H1 (cell line): ENCODE results near the gene IRF2BP1. TPM values are rescaled to one million over a fixed set of nuclear protein-coding genes. Genes with fewer than 3 reads are reported as not detected.

Experiments
- CTCF ChIA-PET: fragments of 300-600 bp; sonication (Branson Sonifier 250); formaldehyde crosslinking; loops from one replicate; lab custom pipeline; 2021; ENCODE audit not compliant: partially characterized antibody; lab: Charles Lee
- POLR2A ChIA-PET: fragments of 300-600 bp; sonication (Branson Sonifier 250); formaldehyde crosslinking; loops from one replicate; lab custom pipeline; 2021; ENCODE audit warnings: inconsistent platforms; ENCODE audit not compliant: partially characterized antibody; lab: Charles Lee
- DNase-seq, 2 experiments: peaks; one replicate each; pipeline versions ENCODE4 v3.0.0 to v3.0.0-alpha.2; 2010 to 2022; ENCODE audit warnings: low spot score in 2 of 2, low read depth in 1 of 2, mixed read lengths in 1 of 2
- FAIRE-seq: peaks from 2 replicates; lab custom pipeline; 2011; peaks lifted over from hg19 to GRCh38; lab: Jason Lieb, UNC
- H2AFZ ChIP-seq: 2 replicates; pipeline ENCODE4 v1.8.1; 2012; ENCODE audit warnings: low read length, inconsistent platforms
- H2AK5ac ChIP-seq: 2 replicates; pipeline ENCODE4 v1.6.1; 2013; ENCODE audit warnings: low read depth, low read length
- H2BK120ac ChIP-seq: replicated peaks from 2 replicates; pipeline ENCODE3; 2013; ENCODE audit warnings: low read depth, low read length, inconsistent platforms
- H2BK12ac ChIP-seq: 2 replicates; pipeline ENCODE4 v1.6.1; 2013; ENCODE audit warnings: low read depth, low read length
- H2BK15ac ChIP-seq: 2 replicates; pipeline ENCODE4 v1.6.1; 2013; ENCODE audit warnings: low read length
- H2BK20ac ChIP-seq: 2 replicates; pipeline ENCODE4 v1.6.1; 2013; ENCODE audit warnings: low read length
- H2BK5ac ChIP-seq: 2 replicates; pipeline ENCODE4 v1.6.1; 2013; ENCODE audit warnings: low read depth, low read length
- H3K14ac ChIP-seq: 2 replicates; pipeline ENCODE4 v1.6.1; 2013; ENCODE audit warnings: inconsistent platforms; ENCODE audit not compliant: insufficient read length
- H3K18ac ChIP-seq: 2 replicates; pipeline ENCODE4 v1.6.1; 2013; ENCODE audit warnings: low read length; ENCODE audit errors: extremely low read depth
- H3K23ac ChIP-seq: 2 replicates; pipeline ENCODE4 v1.6.1; 2013; ENCODE audit warnings: inconsistent platforms; ENCODE audit not compliant: insufficient read length
- H3K23me2 ChIP-seq: 2 replicates; pipeline ENCODE4 v1.6.1; 2013; ENCODE audit warnings: low read depth, low read length
- H3K27ac ChIP-seq: 2 replicates; pipeline ENCODE4 v1.6.1; 2011; ENCODE audit warnings: low read depth, low read length, inconsistent platforms
- H3K27me3 ChIP-seq, 4 experiments: replicated peaks in 1 of 4; 1 replicate in 1 of 4; 2 replicates in 3 of 4; pipeline versions ENCODE4 v1.6.1 to v1.8.1; 2011 to 2013; ENCODE audit warnings: low read length in 3 of 4, mild to moderate bottlenecking in 3 of 4, inconsistent platforms in 2 of 4, mixed read lengths in 2 of 4, moderate library complexity in 1 of 4; ENCODE audit not compliant: control insufficient read depth in 3 of 4, insufficient read depth in 3 of 4; ENCODE audit errors: extremely low read depth in 1 of 4
- H3K36me3 ChIP-seq, 4 experiments: 2 replicates each; pipeline versions ENCODE4 v1.6.1 to v1.8.1; 2011 to 2013; ENCODE audit warnings: mild to moderate bottlenecking in 4 of 4, low read length in 3 of 4, moderate library complexity in 2 of 4, control low read depth in 1 of 4, inconsistent platforms in 1 of 4; ENCODE audit not compliant: insufficient read depth in 4 of 4, control insufficient read depth in 2 of 4
- H3K4ac ChIP-seq: replicated peaks from 2 replicates; pipeline ENCODE3; 2013; ENCODE audit warnings: low read length, low read depth, mixed read lengths, inconsistent platforms; ENCODE audit not compliant: insufficient read length
- H3K4me1 ChIP-seq, 4 experiments: replicated peaks in 1 of 4; 1 replicate in 1 of 4; 2 replicates in 3 of 4; pipeline versions ENCODE4 v1.6.1 to v1.8.1; 2011 to 2013; ENCODE audit warnings: low read length in 3 of 4, inconsistent platforms in 2 of 4, mixed read lengths in 1 of 4; ENCODE audit not compliant: insufficient read depth in 4 of 4, control insufficient read depth in 3 of 4
- H3K4me2 ChIP-seq, 2 experiments: 2 replicates each; pipeline versions ENCODE4 v1.6.1 to v1.8.1; 2011 to 2013; ENCODE audit warnings: low read depth in 2 of 2, low read length in 2 of 2, control low read depth in 1 of 2, inconsistent platforms in 1 of 2, mild to moderate bottlenecking in 1 of 2; ENCODE audit not compliant: insufficient read depth in 1 of 2
- H3K4me3 ChIP-seq, 4 experiments: fragments of 200-600, 300-600 bp in 1 of 4; sonication (generic), shearing (Covaris generic), sonication (Bioruptor Twin) in 1 of 4; 2 replicates each; pipeline versions ENCODE4 v1.5.1 to v1.8.1; 2011 to 2016; ENCODE audit warnings: low read length in 4 of 4, low read depth in 3 of 4, control low read depth in 2 of 4, inconsistent platforms in 2 of 4, mild to moderate bottlenecking in 2 of 4, mixed read lengths in 1 of 4, moderate library complexity in 1 of 4; ENCODE audit not compliant: insufficient read depth in 2 of 4; ENCODE audit errors: extremely low read depth in 1 of 4
- H3K56ac ChIP-seq: replicated peaks from 2 replicates; pipeline ENCODE3; 2013; ENCODE audit warnings: low read depth, mild to moderate bottlenecking, mixed read lengths, low read length, inconsistent platforms; ENCODE audit not compliant: insufficient read length
- H3K79me1 ChIP-seq: 2 replicates; pipeline ENCODE4 v1.6.1; 2013; ENCODE audit warnings: low read depth, low read length, control low read depth
- H3K79me2 ChIP-seq, 2 experiments: 2 replicates each; pipeline versions ENCODE4 v1.6.1 to v1.8.1; 2012 to 2013; ENCODE audit warnings: low read length in 2 of 2, mild to moderate bottlenecking in 2 of 2, inconsistent platforms in 1 of 2; ENCODE audit not compliant: insufficient read depth in 2 of 2, control insufficient read depth in 1 of 2
- H3K9ac ChIP-seq, 4 experiments: replicated peaks in 1 of 4; 1 replicate in 1 of 4; 2 replicates in 3 of 4; pipeline versions ENCODE4 v1.6.1 to v1.8.1; 2011 to 2013; ENCODE audit warnings: low read depth in 3 of 4, low read length in 3 of 4, control low read depth in 2 of 4, mild to moderate bottlenecking in 2 of 4, moderate library complexity in 2 of 4, inconsistent platforms in 1 of 4; ENCODE audit errors: extremely low read depth in 1 of 4
- H3K9me3 ChIP-seq, 2 experiments: 2 replicates each; pipeline versions ENCODE4 v1.6.1 to v1.8.1; 2012 to 2013; ENCODE audit warnings: mild to moderate bottlenecking in 2 of 2, moderate library complexity in 2 of 2, control low read depth in 1 of 2, inconsistent platforms in 1 of 2, low read depth in 1 of 2, low read length in 1 of 2, mixed read lengths in 1 of 2; ENCODE audit not compliant: insufficient read depth in 2 of 2
- H4K20me1 ChIP-seq, 2 experiments: replicated peaks in 1 of 2; 2 replicates each; pipeline versions ENCODE3 to v1.8.1; 2011 to 2013; ENCODE audit warnings: inconsistent platforms in 2 of 2, low read length in 2 of 2, mild to moderate bottlenecking in 1 of 2; ENCODE audit not compliant: insufficient read depth in 2 of 2, control insufficient read depth in 1 of 2
- H4K5ac ChIP-seq: 2 replicates; pipeline ENCODE4 v1.6.1; 2013; ENCODE audit warnings: low read length, low read depth, mixed read lengths, inconsistent platforms; ENCODE audit not compliant: insufficient read length
- H4K8ac ChIP-seq: 2 replicates; pipeline ENCODE4 v1.8.0; 2013; ENCODE audit warnings: mild to moderate bottlenecking, moderate library complexity, low read length, inconsistent platforms; ENCODE audit not compliant: insufficient read depth; ENCODE audit errors: extremely low read depth
- H4K91ac ChIP-seq: replicated peaks from 2 replicates; pipeline ENCODE3; 2013; ENCODE audit warnings: low read length, mixed read lengths, inconsistent platforms; ENCODE audit not compliant: insufficient read length
- ASH2L ChIP-seq: fragments of 200-600, 300-600 bp; sonication (generic); IDR thresholded peaks from one replicate; pipeline ENCODE4 v1.7.1; 2017; ENCODE audit warnings: low read length
- EGR1 ChIP-seq: IDR thresholded peaks from 2 replicates; pipeline ENCODE4 v1.6.1; 2011; ENCODE audit warnings: low read depth, low read length, borderline replicate concordance
- EP300 ChIP-seq, 2 experiments: IDR thresholded peaks; 1 replicate in 1 of 2; 2 replicates in 1 of 2; pipeline ENCODE4 v1.6.1; 2011 to 2012; ENCODE audit warnings: low read depth in 2 of 2, low read length in 2 of 2, mild to moderate bottlenecking in 2 of 2, borderline replicate concordance in 1 of 2, inconsistent platforms in 1 of 2, moderate library complexity in 1 of 2
- KDM4A ChIP-seq: IDR thresholded peaks from one replicate; pipeline ENCODE4 v1.7.1; 2012; ENCODE audit warnings: low read depth, mild to moderate bottlenecking, moderate library complexity, low read length, inconsistent platforms; ENCODE audit not compliant: severe bottlenecking
- RBBP5 ChIP-seq: IDR thresholded peaks from 2 replicates; pipeline ENCODE4 v1.7.1; 2012; ENCODE audit warnings: low read depth, mild to moderate bottlenecking, inconsistent platforms, low read length, moderate library complexity, borderline replicate concordance
- SIN3A ChIP-seq, 2 experiments: IDR thresholded peaks in 1 of 2; conservative IDR thresholded peaks in 1 of 2; 2 replicates each; pipeline ENCODE4 v1.6.1; 2011 to 2012; ENCODE audit warnings: low read length in 2 of 2, improper control_type of control experiment in 1 of 2, low read depth in 1 of 2, mild to moderate bottlenecking in 1 of 2
- SP1 ChIP-seq: IDR thresholded peaks from 2 replicates; pipeline ENCODE4 v1.6.1; 2011; ENCODE audit warnings: low read depth, low read length
- SP2 ChIP-seq: IDR thresholded peaks from 2 replicates; pipeline ENCODE4 v1.6.1; 2012; ENCODE audit warnings: mild to moderate bottlenecking, low read length, inconsistent platforms
- WGBS, 2 experiments: shearing (Covaris generic) in 1 of 2; methylation state at CpG; one replicate each; pipeline versions ENCODE4 v1.1.6 to v1.1.7; 2013 to 2015; ENCODE audit warnings: low lambda C conversion rate in 2 of 2, mixed read lengths in 2 of 2, inconsistent platforms in 1 of 2, low coverage in 1 of 2, missing lambda C conversion rate in 1 of 2; ENCODE audit not compliant: insufficient replicate concordance in 2 of 2, insufficient coverage in 1 of 2, insufficient read length in 1 of 2; ENCODE audit errors: extremely low coverage in 1 of 2, missing lambda C conversion rate in 1 of 2; 5-methylcytosine and 5-hydroxymethylcytosine counted together
- polyA plus RNA-seq, 7 experiments: library from polyadenylated mRNA; depleted of rRNA in 3 of 7; stranded (reverse) in 5 of 7; unstranded in 2 of 7; fragments of >200 nt in 5 of 7; fragments of 200-250 nt in 2 of 7; gene quantifications; 1 replicate in 5 of 7; 2 replicates in 1 of 7; 4 replicates in 1 of 7; pipeline versions ENCODE4 v1.2.1 to v1.2.3, GENCODE V29; 2011 to 2013; ENCODE audit warnings: missing spikeins in 2 of 7, mixed read lengths in 2 of 7
- total RNA-seq: library from RNA; stranded (reverse); fragmentation: NEBNext Ultra II Directional; extraction: Animal tissue kit (Norgen Biotek cat#: 25700); gene quantifications from 2 replicates; pipeline ENCODE4 v1.2.1, GENCODE V29; 2021
- TF ChIP-seq, protein P1 (sequence below): IDR thresholded peaks from 2 replicates; pipeline ENCODE4 v1.6.1; 2012; ENCODE audit warnings: inconsistent platforms

IRF2BP1 gene
- total and polyA plus RNA-seq, 2 of the 8 experiments (the other 6 are each of a cell fraction or from before 2014, with no cell fraction given), result 12.1 to 24.4 TPM

DNA sequence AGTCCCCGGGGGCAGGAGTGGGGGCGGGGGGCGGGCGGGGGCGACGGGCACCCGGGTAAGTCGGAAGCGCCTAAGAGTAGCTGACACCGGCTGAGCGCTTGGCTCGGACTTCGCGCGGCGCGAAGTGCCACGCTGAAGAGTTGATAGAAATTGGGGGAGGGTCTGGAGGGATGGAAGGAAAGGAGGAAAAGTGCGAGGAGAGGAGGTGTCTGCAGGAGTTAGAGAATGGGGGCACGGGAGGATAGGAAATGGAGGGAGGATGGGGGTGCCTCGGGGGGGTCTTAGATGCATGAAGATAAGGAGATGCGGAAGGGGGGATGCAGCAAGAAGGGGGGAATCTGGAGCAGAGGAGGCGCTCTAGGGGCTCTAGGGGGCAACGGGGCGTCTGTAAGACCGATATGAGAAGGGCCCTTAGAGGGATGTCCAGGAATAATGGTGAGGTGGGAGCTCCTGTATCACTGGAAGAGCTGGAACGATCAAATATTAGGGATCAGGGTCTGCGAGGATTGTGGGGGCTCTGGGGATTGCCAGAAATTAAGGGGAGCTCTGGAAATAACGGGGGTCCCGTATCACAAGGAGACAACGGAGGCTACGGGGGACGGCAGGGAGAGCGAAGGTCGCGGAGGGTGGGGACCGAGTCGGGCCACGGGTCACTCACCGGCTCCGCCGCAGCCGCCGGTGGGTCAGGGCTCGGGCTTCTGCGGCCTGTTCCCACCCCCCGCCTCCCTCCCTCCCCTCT lies 16.1 kb upstream of the IRF2BP1 start, which contains the start of gene MYPOP:
Gene MYPOP (minus strand): TSS at position 702 of the 739 bp plus-strand sequence. CDS start 840 bp downstream, outside the sequence.
- peaks cover 2 to 10% of the 10 kb centered on the region in 2 experiments for H4K20me1 ChIP-seq
- H3K4ac ChIP-seq, result no peak within 1 kb of the TSS
- H2BK15ac ChIP-seq, result peak within 1 kb of the TSS; percentile 61; the same call in 1 of the 2 replicates
- H3K36me3 ChIP-seq, result peaks cover 0 to 8% (median 2%) of the 10 kb centered on the region in 4 experiments; a peak in 3 of 8 replicates
- POLR2A ChIA-PET, result interaction anchor here (0.6 to 3.4 kb wide), 14 partner anchors 10 to 807 kb away, joined by 3 to 21 read pairs (median 4); partner anchors contain the start of genes FOXA3, IRF2BP1, NANOS2 and SYMPK
- H3K4me2 ChIP-seq, result peak within 1 kb of the TSS; percentile 88 to 95
- H3K14ac ChIP-seq, result no peak within 1 kb of the TSS
- no peak within 1 kb of the TSS for H3K23ac ChIP-seq
- H2AFZ ChIP-seq, result peak within 1 kb of the TSS; percentile 78; the same call in 1 of the 2 replicates
- H3K18ac ChIP-seq, result peak within 1 kb of the TSS; percentile 73
- H3K27ac ChIP-seq, result peak within 1 kb of the TSS; percentile 43; the same call in 1 of the 2 replicates
- H2BK120ac ChIP-seq, result no peak within 1 kb of the TSS
- H3K23me2 ChIP-seq, result peaks cover 22% of the 10 kb centered on the region; the same call in 1 of the 2 replicates
- H2BK5ac ChIP-seq, result peak within 1 kb of the TSS; percentile 12; the same call in 1 of the 2 replicates
- peak within 1 kb of the TSS in 3 of 4 experiments; percentile 29 to 44 (median 35); a peak in 4 of 7 replicates for H3K9ac ChIP-seq
- peaks cover 0 to 2% (median under 1%) of the 10 kb centered on the region in 4 experiments; a peak in 3 of 7 replicates for H3K4me1 ChIP-seq
- peaks cover 3% of the 10 kb centered on the region; the same call in 1 of the 2 replicates for H3K79me1 ChIP-seq
- WGBS, 2 experiments, result 1% methylated on average over 27 of the region's 47 CpGs; no CpG with 5 or more reads in 1 of the 2 experiments
- H4K8ac ChIP-seq, result peak within 1 kb of the TSS; percentile 89; the same call in 1 of the 2 replicates
- no peaks in the 10 kb centered on the region for H3K9me3 ChIP-seq
- H4K91ac ChIP-seq, result peak within 1 kb of the TSS; percentile 96
- DNase-seq (no peak), FAIRE-seq (no peak)
- H3K4me3 ChIP-seq, result peak within 1 kb of the TSS; percentile 70 to 77 (median 75)
- H2BK20ac ChIP-seq, result no peak within 1 kb of the TSS
- H3K79me2 ChIP-seq, result no peaks in the 10 kb centered on the region
- H3K27me3 ChIP-seq, result peaks cover 0 to 16% (median 11%) of the 10 kb centered on the region in 4 experiments; a peak in 6 of 7 replicates
- peak within 1 kb of the TSS; percentile 68; the same call in 1 of the 2 replicates for H2BK12ac ChIP-seq
- H4K5ac ChIP-seq, result peak within 1 kb of the TSS; percentile 80
- H2AK5ac ChIP-seq, result no peak within 1 kb of the TSS
- CTCF ChIA-PET, result interaction anchor here (0.6 to 3.3 kb wide), 14 partner anchors 10 to 344 kb away, joined by 3 to 19 read pairs (median 6); partner anchors contain the start of genes IRF2BP1 and NANOS2
- peak within 1 kb of the TSS; percentile 74 for H3K56ac ChIP-seq
- TF ChIP-seq, protein P1, sequence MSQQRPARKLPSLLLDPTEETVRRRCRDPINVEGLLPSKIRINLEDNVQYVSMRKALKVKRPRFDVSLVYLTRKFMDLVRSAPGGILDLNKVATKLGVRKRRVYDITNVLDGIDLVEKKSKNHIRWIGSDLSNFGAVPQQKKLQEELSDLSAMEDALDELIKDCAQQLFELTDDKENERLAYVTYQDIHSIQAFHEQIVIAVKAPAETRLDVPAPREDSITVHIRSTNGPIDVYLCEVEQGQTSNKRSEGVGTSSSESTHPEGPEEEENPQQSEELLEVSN, result peak; percentile 5; the same call in 1 of the 2 replicates
- peak; percentile 6 for TF ChIP-seq KDM4A
- TF ChIP-seq SP2, result no peak
- TF ChIP-seq EP300 (IDR thresholded peaks at IDR 0.05; ENCODE audit: borderline replicate concordance in 1 of 2, low read depth in 2 of 2, low read length in 2 of 2), result no peak
- peak; percentile 25 for TF ChIP-seq ASH2L
- peak; percentile 70; the same call in 1 of the 2 replicates for TF ChIP-seq RBBP5
- peak in 1 of 2 experiments; percentile 45; a peak in 1 of 4 replicates for TF ChIP-seq SIN3A (conservative IDR thresholded peaks at IDR 0.05 in 1 of 2, IDR thresholded peaks at IDR 0.05 in 1 of 2; ENCODE audit: low read depth in 1 of 2, low read length in 2 of 2)
- TF ChIP-seq EGR1, result 0 out of 2 replicates have a peak, but pooled peaks have one; percentile 29
- TF ChIP-seq SP1, result no peak
